Astrocyte (in vitro differentiated cells and primary cell): ENCODE data around the gene MYLK3.

Experiments
- EZH2 ChIP-seq: IDR thresholded peaks from 2 replicates; pipeline ENCODE4 v1.6.1; 2012; ENCODE audit warnings: mild to moderate bottlenecking, low read length, inconsistent platforms; ENCODE audit not compliant: insufficient read depth
- TF ChIP-seq, protein P1 (sequence below): IDR thresholded peaks from 2 replicates; pipeline ENCODE4 v1.5.1; 2011; ENCODE audit warnings: low read depth, mild to moderate bottlenecking, inconsistent platforms, low read length, moderate library complexity; ENCODE audit not compliant: insufficient read depth

GRCh38 chr16:46793841-46794240 is 45.7 kb upstream of the MYLK3 start:
- TF ChIP-seq, protein P1, sequence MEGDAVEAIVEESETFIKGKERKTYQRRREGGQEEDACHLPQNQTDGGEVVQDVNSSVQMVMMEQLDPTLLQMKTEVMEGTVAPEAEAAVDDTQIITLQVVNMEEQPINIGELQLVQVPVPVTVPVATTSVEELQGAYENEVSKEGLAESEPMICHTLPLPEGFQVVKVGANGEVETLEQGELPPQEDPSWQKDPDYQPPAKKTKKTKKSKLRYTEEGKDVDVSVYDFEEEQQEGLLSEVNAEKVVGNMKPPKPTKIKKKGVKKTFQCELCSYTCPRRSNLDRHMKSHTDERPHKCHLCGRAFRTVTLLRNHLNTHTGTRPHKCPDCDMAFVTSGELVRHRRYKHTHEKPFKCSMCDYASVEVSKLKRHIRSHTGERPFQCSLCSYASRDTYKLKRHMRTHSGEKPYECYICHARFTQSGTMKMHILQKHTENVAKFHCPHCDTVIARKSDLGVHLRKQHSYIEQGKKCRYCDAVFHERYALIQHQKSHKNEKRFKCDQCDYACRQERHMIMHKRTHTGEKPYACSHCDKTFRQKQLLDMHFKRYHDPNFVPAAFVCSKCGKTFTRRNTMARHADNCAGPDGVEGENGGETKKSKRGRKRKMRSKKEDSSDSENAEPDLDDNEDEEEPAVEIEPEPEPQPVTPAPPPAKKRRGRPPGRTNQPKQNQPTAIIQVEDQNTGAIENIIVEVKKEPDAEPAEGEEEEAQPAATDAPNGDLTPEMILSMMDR: no peak
- TF ChIP-seq EZH2: no peak
